Cerebellar cortex (tissue), 1 donor: Measurements from ENCODE around the gene CLINT1.
A peak's percentile ranks its signal among the peaks of the same experiment; 100 is the strongest.
"Not testable (repeated sequence)": the region's sequence is repeated elsewhere in the genome, so short reads cannot be mapped to it uniquely, and the experiment has no call there.

Experiments
- DNase-seq: peaks from one replicate; pipeline ENCODE4 v3.0.0-alpha.2; 2015; ENCODE audit warnings: low spot score

The CLINT1 gene

DNA sequence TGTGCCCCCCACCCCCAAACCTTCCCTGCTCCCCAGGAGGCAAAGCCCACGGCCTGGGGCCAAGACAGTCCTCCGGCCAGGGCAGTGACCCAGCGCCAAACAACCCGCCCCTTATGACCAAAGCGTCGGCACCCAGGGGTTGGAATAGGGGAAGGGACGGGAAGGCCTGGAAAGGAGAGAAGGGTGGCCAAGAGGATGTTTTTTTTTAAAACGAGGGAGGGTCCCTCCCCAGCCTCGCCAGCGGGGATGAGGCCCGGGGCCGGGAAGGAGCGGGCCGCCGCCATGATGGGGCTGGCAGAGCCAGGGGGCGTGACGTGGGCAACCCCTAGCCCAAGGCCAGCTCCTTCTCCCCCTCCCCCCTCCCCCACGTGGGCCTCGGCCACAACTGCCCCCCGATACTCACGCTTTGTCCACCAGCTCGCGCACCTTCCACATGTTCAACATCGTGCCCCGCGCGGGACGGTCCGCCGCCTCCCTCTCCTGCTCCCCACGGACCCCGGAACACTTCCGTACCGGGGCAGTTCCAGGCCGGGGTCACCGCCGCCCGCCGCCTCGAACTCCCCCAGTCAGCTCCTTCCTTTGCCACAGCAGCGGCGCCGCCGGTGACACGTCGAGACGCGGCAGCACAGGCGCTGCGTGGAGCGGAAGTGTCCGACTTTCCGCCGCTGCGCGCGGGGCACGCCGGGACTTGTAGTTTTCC is at the start of gene CLINT1:
TSS of gene CLINT1 (minus strand) at position 619 of the 700 bp plus-strand sequence. CDS start at position 444, 175 bp downstream.
- peak; percentile 90 for DNase-seq

DNA sequence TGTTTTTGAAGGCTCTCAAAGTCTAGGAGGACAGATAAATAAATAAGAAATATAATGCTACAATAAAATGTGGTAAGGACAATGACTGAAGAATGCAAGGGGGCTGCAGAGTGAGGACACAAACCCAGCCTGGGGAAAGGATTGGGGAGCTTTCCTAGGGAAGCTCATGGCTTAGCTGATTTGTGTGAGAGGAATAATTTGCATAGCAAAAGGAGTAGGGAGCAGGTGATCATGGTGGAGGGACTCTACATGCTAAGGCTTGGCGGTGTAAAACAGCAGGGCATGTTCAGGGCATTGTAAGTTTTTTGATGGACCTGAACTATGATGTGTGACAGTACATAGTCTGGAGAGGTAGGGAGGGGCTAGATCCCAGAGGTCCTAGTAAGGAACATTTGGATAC is 49.5 kb upstream of the CLINT1 start:
- no peak for DNase-seq

DNA sequence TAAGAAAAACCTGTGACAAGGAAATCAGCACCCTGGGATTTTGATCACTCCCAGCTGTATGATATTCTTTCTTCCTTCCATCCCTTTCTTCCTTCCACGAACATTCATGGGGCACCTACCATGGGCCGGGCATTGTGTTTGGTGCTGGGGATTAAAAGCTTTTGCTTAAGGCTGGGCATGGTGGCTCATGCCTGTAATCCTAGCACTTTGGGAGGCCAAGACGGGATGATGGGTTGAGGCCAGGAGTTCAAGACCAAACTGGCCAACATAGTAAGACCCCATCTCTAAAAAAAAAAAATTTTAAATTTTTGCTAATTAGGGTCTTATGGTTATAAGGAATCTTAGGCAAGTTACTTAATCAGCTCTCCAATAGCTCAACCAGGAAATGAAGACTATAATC is 48.5 kb upstream of the CLINT1 start:
- no peak for DNase-seq

DNA sequence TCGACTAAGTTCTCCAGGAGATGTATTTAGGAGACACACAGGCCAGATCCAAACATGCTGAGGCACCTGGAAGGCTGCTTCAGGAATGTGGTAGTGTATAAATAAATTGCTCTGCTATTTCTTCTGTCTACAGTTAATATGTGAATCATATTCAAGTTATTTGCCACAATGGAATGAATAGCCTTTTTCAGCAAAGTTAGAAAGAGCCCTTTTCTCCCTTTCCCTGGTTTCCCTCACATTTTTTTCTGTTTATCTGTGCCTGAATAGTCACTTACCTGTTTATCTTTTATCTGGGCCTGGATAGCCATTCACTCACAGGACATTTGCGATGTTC is 44.1 kb upstream of the CLINT1 start:
- no peak for DNase-seq

DNA sequence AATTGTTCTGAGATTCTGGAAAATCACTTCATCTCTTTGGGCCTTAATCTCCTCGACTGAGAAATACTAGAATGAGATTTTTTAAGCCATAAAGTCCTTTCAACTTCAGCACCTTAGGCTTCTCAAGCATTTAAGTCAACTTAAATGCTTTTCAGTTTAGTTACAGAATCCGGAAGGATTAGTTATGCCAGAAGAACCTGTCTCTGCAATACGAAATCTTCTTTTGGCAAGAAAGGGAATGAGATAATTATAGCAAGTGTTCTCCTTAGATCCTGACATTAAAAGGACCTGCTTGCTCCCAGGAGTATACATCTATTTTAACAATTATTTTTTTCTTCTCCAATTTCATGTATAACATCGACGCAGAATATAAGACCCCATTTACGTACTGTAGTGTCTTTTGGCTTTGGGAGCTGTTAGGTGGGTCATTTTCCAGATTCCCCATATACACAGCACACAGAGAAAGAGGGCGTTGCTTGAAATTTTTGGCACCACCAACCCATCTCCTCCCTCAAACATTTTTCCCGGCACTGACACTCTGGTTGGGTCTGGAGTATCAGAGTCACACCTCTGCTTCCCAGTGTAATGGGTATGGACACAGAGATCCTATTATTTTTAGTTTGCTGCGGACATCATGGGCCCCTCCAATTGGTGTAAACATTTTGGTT is 43.6 kb upstream of the CLINT1 start:
- DNase-seq, result no peak

DNA sequence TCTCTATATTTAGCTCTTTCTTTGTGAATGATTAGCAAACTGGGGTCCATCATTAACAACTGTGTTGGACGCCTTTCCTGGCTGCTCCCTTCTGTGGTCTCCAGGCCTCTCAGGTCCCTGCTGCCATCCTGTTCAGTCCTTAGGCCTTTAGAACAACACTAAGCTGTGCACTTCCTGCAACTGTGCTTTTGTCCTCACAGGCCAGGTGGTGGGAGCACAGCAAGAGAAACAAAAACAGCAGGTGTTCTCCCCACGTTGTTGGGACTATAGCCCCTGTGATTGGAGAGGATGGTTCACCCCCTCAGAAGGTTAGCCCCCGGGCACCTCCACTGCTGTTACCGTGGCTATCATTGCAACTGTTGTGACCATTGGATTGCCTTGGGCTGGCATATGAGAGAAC is 41.7 kb upstream of the CLINT1 start:
- no peak for DNase-seq

DNA sequence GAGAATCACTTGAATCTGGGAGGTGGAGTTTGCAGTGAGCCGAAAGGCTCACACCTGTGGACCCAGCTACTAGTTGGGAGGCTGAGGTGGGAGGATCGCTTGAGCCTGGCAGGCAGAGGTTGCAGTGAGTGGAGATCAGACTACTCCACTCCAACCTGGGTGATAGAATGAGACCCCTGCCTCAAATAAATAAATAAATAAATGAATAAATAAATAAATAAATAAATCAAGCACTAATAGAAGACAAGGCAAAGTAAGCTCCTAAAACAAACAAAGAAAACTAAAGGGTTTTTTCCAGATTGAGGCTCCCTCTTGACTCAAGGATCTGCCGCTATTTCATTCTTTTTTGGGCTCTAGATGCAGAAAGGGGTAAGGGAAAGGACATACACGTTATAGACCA is 34.7 kb upstream of the CLINT1 start:
- DNase-seq, result no peak

DNA sequence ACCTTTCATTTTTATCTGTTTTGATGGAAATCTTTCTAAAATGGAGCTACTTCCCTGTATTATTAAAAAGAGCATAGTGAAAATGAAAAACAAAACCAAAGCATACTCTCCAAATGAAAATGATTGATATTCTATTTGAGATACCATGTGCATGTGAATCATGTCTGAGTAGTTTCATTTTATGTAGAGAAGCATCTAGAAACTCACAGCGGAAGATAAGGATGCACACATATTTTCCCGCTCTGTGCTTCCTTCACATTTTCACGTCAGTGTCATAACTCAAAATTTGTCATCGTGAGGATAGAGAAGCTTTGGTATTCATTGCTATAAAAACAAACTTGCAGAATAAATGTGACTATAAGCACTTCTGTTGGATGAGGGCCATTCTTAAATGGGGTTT is 34.0 kb upstream of the CLINT1 start:
- no peak for DNase-seq

DNA sequence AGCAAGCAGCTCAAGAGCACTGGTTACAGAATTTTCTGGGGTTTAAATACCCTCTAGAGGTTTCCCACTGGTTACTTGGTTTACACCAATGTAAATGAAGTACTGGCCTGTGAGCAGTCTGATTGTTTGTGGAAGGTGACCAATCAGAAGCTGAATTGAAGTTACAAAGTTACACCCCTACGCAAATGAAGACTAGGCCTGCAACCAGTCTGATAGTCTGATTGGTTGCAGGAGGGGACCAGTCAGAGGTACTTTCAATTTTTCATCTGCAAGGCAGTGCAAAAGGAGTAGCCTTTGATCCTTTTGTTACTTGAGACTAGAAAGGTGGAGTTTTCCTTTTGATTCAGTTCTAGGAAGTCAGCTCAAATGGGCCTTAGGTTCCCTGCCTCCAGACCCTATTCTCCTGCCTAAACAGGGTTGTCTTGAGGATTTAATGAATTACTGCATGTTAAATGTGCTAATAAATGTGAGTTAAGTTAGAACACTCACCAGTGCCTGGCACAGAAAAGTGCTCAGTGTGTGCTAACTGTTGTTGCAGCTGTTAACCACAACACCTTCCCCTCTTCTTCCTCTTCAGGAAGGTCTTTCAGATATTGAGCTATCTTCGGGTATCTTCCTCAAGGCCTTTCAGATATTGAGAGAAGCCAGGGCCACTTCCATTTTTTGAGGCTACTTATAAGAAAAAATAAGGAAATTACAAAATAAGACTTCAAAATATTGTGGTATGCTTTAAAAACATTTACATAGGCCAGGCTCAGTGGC is 32.1 kb upstream of the CLINT1 start:
- no peak for DNase-seq

DNA sequence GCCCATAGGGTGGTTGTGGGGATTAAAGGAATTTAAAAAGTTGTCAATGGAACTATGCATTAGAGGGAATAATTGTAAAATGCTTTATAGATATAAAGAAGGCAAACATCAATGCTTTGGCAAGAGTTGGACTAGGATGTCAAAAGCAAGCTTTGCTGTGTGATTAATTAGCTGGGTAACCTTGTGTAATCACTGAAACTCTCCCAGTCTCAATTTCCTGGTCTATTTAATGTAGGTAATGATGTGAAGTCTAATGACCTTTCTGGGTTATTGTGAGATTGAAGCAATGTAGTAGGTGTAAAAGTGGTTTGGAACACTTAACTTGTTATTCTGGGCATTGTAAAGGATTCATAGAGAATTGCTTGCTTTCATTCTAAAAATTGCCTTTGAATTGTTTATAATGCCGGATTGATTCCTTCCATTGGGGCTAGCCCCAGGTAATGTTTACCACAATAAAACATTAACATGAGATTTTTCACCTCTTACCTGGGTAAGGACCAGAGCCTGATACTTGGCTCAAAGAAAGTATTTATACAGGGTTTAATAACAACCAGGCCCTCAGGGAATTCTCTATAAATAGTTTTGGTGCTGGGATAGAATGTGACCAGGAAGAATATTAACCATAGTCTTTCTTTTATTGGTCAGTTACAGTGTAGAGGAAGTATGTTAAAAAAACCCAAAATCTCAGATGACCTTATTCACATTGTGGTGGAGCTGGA is 30.0 kb upstream of the CLINT1 start:
- no peak for DNase-seq

DNA sequence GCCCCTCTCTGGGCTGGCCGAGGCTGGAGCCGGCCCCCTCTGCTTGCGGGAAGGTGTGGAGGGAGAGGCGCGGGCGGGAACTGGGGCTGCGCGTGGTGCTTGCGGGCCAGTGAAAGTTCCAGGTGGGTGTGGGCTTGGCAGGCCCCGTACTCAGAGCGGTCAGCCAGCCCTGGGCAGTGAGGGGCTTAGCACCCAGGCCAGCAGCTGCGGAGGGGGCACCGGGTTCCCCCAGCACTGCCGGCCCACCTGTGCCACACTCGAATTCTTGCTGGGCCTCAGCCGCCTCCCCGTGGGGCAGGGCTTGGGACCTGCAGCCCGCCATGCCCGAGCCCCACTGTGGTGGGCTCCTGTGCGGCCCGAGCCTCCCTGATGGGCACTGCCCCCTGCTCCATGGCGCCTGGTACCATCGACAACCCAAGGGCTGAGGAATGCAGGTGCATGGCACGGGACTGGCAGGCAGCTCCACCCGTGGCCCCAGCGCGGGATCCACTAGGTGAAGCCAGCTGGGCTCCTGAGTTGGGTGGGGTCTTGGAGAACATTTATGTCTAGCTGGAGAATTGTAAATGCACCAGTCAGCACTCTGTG is 27.9 kb upstream of the CLINT1 start:
- DNase-seq, result no peak

DNA sequence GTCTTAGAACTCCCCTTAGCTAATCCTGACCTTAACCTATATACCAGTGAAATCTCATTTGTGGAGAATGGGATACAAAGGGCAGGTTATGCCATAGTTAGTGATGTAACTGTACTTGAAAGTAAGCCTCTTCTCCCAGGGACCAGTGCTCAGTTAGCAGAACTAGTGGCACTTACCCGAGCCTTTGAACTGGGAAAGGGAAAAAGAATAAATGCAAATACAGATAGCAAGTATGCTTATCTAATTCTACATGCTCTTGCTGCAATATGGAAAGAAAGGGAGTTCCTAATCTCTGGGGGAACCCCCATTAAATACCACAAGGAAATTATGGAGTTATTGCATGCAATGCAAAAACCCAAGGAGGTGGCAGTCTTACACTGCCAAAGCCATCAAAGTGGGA is 26.1 kb upstream of the CLINT1 start:
- not testable (repeated sequence) for DNase-seq

DNA sequence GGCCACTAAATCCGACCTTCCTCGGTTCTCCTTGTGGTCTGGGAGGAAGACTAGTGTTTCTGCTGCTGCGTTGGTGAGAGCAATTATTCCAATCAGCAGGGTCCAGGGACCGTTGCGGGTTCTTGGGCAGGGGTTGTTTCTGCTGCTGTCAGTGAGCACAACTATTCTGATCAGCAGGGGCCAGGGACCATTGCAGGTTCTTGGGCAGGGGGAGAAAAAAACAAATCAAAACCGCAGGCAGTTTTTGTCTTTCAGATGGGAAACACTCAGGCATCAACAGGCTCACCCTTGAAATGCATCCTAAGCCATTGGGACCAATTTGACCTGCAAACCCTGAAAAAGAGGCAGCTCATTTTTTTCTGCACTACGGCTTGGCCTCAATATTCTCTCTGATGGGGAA is 22.6 kb upstream of the CLINT1 start:
- not testable (repeated sequence) for DNase-seq

DNA sequence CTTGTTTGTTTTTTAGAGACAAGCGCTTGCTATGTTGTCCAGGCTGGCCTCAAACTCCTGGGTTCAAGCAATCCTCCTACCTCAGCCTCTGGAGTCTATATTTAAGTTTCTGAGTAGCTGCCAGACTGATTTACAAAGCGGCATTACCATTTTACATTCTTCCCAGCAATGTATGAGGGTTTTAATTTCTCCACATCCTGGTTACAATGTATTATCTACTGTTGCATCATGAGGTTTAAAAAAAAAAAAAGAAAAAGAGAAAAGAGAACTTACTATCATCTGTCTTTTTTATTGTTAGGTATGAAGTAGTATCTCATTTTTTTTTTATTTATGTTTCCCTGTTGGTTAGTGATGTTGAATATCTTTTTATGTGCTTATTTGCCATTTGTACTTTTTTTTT is 18.9 kb upstream of the CLINT1 start:
- no peak for DNase-seq

DNA sequence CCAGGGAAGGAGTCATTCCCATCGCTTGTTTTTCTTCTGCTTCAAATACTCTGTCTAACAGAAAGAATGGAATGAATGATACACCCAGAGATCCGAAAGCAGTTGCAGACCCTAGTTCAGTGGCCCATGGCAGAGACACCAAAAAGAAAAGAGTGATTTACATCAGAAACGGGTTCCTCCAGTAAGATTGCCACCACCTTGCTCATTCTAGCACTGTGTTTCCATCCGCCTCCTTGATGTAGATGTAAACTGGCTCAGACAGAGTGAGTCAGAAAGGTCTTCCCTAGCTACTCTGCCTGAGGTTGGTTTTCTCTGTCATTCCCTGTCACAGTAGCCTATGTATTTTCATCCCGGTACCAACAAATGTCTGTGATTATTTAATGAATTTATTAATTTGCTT is 15.9 kb upstream of the CLINT1 start:
- DNase-seq, result no peak

DNA sequence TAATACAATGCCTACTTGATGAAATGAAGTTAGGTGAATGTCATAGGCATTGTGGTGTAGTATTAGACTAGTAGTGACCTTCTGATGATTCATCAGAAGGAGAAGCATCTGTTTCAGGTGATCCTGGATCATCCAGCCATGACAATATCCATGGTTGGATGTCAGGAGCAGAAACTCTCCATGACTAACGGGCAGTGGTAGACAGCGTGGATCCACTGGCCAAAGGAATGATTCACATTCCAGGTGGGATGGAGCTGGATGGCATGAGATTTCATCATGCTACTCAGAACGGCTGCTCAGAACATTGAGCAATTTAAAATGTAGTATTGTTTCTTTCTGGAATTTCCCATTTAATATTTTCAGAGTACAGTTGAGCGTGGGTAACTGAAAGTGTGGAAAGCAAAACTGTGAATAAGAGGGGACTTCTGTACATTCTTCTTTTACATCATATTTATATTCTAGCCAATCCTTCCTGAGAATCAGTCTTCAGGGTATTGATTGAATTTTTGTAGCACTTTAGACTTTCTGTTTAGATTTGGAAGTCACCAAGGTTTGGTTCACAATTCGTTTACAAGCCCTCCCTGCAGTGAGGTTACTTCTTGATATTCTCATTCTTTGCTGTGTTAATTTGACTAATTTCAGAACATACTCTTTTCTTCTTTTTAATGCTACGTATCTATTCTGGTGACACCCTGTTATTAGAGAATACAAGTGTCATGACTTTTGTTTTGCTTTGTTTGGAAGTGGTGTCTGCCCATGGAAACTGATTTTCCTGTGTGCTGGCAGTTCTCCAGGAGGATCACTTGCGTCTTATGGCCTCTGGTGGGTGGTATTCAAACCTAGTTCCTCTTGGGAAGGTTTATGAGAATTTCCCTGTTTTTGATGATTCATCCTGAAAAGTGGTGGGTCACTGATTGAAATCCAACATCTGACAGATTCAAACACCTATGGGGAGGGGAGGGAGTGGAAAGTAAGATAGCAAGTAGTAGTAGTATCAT is 12.2 kb upstream of the CLINT1 start:
- no peak for DNase-seq

DNA sequence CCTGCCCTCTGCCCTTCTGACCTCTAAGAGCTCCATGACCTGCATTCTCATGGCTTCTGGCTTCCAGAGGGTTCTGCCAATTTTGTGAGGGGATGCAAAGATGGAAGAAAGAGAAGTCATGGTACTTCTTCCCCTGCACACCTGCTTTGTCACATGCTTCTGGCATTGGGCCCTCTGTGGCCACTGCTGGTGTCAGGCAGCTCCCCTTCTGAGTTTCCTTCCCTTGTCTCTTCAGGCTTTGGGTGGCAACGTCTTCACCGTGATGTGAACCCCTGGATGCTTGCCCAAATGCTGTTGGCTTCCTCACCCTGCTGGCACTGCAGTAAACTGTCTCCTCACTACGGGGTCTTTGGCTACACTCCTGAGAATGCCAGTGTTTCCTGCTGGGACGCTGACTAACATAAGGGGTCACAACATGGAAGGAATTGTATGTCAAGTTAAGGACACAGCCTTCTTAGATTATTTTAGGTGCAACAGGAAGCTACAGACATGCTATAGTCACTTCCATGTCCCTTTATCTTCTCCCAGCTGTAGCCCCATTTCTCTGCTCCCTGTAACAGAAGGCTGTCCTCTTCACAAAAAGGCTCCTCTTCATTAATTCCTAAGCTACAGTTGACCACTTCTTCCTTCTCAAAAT is 8.9 kb upstream of the CLINT1 start:
- DNase-seq, result no peak

DNA sequence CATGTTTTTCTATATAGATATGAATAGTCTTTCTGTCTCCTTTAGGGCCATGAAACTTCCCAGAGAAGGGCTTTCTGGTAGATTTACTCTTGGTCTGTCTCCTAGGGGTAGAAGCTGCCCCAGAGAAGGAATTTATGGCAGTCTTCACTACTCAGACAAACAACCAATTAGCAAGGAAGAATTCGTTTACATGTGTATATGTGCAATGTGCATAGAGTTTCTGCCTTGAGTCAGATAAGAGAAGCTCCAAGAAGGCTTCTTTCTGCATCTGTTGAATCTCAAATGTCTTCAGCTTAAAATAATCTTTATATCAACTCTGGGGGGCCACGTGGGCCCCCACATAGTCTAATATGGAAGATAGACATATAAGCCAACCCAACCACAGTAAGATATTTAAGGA is 7.6 kb upstream of the CLINT1 start:
- no peak for DNase-seq

DNA sequence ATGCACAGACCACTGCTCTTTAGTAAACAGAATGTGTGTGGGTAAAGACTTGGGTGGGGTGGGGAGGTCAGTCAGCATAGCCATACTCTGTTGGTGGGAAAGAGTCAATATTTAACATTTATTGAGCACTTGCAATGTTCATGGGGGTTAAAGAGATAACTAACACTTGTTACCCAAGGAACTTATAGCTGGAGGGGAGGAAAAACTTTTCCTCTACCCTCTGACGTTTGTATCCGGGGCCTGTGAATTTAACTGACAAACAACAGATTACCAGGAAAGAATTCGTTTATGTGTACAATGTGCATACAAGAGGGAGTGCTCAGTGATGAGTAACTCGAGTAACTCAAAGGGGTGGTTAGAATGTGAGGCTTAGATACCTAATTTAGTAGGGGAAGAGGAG is 6.8 kb upstream of the CLINT1 start:
- DNase-seq, result no peak

DNA sequence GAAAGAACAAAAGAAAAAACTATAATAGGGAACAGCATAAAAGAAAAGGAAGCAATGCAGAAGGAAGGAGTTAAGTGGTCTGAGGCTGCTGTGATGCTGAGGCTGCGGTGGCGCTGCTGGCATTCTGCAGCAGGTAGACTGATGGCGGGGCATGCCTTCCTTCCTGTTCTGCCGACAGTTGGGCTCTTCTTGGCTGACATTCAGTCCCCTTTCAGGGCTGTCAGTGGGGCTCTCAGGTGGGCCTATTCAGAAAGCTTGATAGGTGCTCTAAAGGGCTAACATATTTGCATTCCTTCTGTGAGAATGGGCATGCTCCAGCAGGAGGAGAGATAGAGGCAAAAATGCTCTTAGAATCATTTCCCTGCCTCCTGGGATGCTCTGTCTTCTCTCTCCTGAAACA is 5.1 kb upstream of the CLINT1 start:
- DNase-seq, result no peak
